GM12865 (cell line): Measurements from ENCODE around the gene DACT1.

Source experiments
- DNase-seq: peaks from one replicate; pipeline ENCODE4 v3.0.0; 2010; ENCODE audit warnings: low read depth
- H3K4me3 ChIP-seq: 2 replicates; pipeline ENCODE4 v1.5.1; 2011; ENCODE audit warnings: mild to moderate bottlenecking, low read depth, low read length, control low read depth
- TF ChIP-seq, protein P1 (sequence below): IDR thresholded peaks from 2 replicates; pipeline ENCODE4 v1.5.1; 2011; ENCODE audit warnings: low read length, control low read depth, low read depth, inconsistent platforms; ENCODE audit not compliant: insufficient read depth; ENCODE audit errors: missing control alignments

The DACT1 gene

GRCh38 chr14:58656671-58657411, 19.1 kb downstream of the DACT1 start:
- TF ChIP-seq, protein P1, sequence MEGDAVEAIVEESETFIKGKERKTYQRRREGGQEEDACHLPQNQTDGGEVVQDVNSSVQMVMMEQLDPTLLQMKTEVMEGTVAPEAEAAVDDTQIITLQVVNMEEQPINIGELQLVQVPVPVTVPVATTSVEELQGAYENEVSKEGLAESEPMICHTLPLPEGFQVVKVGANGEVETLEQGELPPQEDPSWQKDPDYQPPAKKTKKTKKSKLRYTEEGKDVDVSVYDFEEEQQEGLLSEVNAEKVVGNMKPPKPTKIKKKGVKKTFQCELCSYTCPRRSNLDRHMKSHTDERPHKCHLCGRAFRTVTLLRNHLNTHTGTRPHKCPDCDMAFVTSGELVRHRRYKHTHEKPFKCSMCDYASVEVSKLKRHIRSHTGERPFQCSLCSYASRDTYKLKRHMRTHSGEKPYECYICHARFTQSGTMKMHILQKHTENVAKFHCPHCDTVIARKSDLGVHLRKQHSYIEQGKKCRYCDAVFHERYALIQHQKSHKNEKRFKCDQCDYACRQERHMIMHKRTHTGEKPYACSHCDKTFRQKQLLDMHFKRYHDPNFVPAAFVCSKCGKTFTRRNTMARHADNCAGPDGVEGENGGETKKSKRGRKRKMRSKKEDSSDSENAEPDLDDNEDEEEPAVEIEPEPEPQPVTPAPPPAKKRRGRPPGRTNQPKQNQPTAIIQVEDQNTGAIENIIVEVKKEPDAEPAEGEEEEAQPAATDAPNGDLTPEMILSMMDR: no peak
- no peak overlapping the region for H3K4me3 ChIP-seq
- no peak for DNase-seq

GRCh38 chr14:58659061-58659460, 21.3 kb downstream of the DACT1 start:
- TF ChIP-seq, protein P1: no peak
- DNase-seq: no peak
- no peak overlapping the region for H3K4me3 ChIP-seq

- H3K4me3 ChIP-seq: no peak overlapping the region
- no peak for DNase-seq
- TF ChIP-seq, protein P1: no peak
Measured at GRCh38 chr14:58659846-58660245, 22.1 kb downstream of the DACT1 start.

- H3K4me3 ChIP-seq: no peak overlapping the region
- TF ChIP-seq, protein P1: no peak
- no peak for DNase-seq
Measured at GRCh38 chr14:58660407-58660806, 22.6 kb downstream of the DACT1 start.

DNA sequence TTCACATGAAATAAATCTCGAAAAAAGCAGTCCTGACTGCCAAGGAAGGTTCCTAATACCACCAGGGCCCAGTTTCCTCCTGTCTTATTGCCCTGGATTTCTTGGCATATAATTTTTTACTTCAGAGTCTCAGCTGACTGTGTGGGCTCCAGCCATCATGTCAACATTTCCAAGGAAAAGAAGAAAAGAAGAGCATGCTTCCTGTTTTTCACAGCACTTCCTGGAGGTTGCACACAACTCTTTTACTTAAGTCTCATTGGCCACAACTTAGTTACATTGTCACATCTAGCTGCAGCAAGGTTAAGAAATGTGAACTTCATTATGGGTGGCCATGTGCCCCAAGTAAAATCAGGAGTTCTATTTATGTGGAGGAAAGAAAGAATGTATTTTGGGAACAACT, 24.3 kb downstream of the DACT1 start:
- no peak overlapping the region for H3K4me3 ChIP-seq
- DNase-seq: no peak
- TF ChIP-seq, protein P1: no peak

DNA sequence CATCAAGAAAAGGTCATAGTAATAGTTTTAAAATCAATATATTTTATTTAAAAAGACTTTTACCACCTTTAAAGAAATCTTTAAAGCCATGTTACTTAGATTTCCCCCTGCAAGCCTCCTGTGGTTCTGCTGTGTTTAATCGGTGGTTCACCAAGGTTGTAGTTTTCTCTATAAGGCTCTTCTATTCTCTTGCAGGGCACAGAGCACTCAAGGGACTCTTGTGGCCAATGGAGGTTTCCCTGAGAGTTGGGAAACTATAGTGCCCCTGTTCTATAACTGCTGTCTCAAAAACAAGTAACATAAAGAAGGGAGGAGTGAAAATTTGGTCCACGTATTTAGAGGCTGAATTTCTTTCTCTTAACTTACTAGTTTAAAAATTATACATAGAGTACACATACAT, 25.0 kb downstream of the DACT1 start:
- TF ChIP-seq, protein P1: no peak
- no peak for DNase-seq

GRCh38 chr14:58663494-58664111, 25.8 kb downstream of the DACT1 start:
- no peak for DNase-seq
- TF ChIP-seq, protein P1: no peak
- H3K4me3 ChIP-seq: no peak overlapping the region

More for the DNA sequence above, 25.0 kb downstream of the DACT1 start:
- H3K4me3 ChIP-seq: no peak overlapping the region
